GM12878 (cell line): Measurements from ENCODE around the gene TPRX1. TPM values are rescaled to one million over a fixed set of nuclear protein-coding genes. Genes with fewer than 3 reads are reported as not detected.

Source experiments
- CREM ChIP-seq: IDR thresholded peaks from 2 replicates; pipeline ENCODE4 v1.6.1; 2014; ENCODE audit warnings: antibody characterized with exemption, low read depth
- E4F1 ChIP-seq: fragments of 450-650 bp; IDR thresholded peaks from 2 replicates; pipeline ENCODE4 v1.6.1; 2018; ENCODE audit warnings: borderline replicate concordance, mild to moderate bottlenecking; ENCODE audit not compliant: partially characterized antibody
- FOS ChIP-seq: IDR thresholded peaks from 3 replicates; pipeline ENCODE4 v1.6.1; 2011; ENCODE audit warnings: borderline replicate concordance; ENCODE audit not compliant: insufficient read length; ENCODE audit errors: extremely low read depth
- FOXM1 ChIP-seq: IDR thresholded peaks from 2 replicates; pipeline ENCODE4 v1.6.1; 2012; ENCODE audit warnings: low read depth, mild to moderate bottlenecking, inconsistent platforms, low read length, moderate library complexity
- GABPA ChIP-seq: IDR thresholded peaks from 2 replicates; pipeline ENCODE4 v1.6.1; 2014; ENCODE audit warnings: antibody characterized with exemption, low read depth, mild to moderate bottlenecking, inconsistent platforms
- IKZF1 ChIP-seq: fragments of 450-650 bp; conservative IDR thresholded peaks from 2 replicates; pipeline ENCODE4 v1.6.1; 2017; ENCODE audit warnings: antibody characterized with exemption, mild to moderate bottlenecking
- IKZF2 ChIP-seq, 2 experiments: fragments of 450-650 bp; IDR thresholded peaks; 2 replicates each; pipeline ENCODE4 v1.6.1; 2017; ENCODE audit warnings: mild to moderate bottlenecking in 2 of 2, moderate library complexity in 2 of 2
- NRF1 ChIP-seq: conservative IDR thresholded peaks from 2 replicates; pipeline ENCODE4 v1.6.1; 2011; ENCODE audit warnings: mild to moderate bottlenecking, low read depth, low read length, improper control_type of control experiment
- PBX3 ChIP-seq: IDR thresholded peaks from 2 replicates; pipeline ENCODE4 v1.6.1; 2011; ENCODE audit warnings: mild to moderate bottlenecking, low read depth, low read length, moderate library complexity; ENCODE audit not compliant: insufficient replicate concordance
- PKNOX1 ChIP-seq: fragments of 450-650 bp; IDR thresholded peaks from 2 replicates; pipeline ENCODE4 v1.6.1; 2016; ENCODE audit warnings: mild to moderate bottlenecking
- RFX5 ChIP-seq: IDR thresholded peaks from 2 replicates; pipeline ENCODE4 v1.6.1; 2011; ENCODE audit warnings: low read depth, low read length, improper control_type of control experiment
- SMAD5 ChIP-seq: IDR thresholded peaks from 2 replicates; pipeline ENCODE4 v1.6.1; 2016; ENCODE audit warnings: antibody characterized with exemption, low read depth
- SREBF2 ChIP-seq: IDR thresholded peaks from 2 replicates; pipeline ENCODE4 v1.6.1; 2012; ENCODE audit warnings: mild to moderate bottlenecking, low read length
- SRF ChIP-seq, 2 experiments: IDR thresholded peaks; 2 replicates each; pipeline ENCODE4 v1.6.1; 2011; ENCODE audit warnings: low read depth in 2 of 2, low read length in 2 of 2, mild to moderate bottlenecking in 1 of 2, moderate library complexity in 1 of 2
- YBX1 ChIP-seq: fragments of 450-650 bp; IDR thresholded peaks from 2 replicates; pipeline ENCODE4 v1.6.1; 2016; ENCODE audit warnings: antibody characterized with exemption
- ZBTB4 ChIP-seq: fragments of 450-650 bp; formaldehyde crosslinking; IDR thresholded peaks from 2 replicates; pipeline ENCODE4 v1.4.0; 2022; ENCODE audit warnings: mild to moderate bottlenecking, moderate library complexity
- polyA plus RNA-seq, 11 experiments: library from polyadenylated mRNA; depleted of rRNA in 4 of 11; unstranded in 6 of 11; stranded (reverse) in 5 of 11; fragments of >200 nt; fragmentation: Nextera tagmentation in 4 of 11; fragmentation: Illumina TruSeq in 1 of 11; extraction: Ambion mirVana in 4 of 11; extraction: Trizol in 1 of 11; gene quantifications; 1 replicate in 1 of 11; 2 replicates in 10 of 11; pipeline versions ENCODE4 v1.2.1 to v1.2.3, GENCODE V29; 2011 to 2016; ENCODE audit warnings: inconsistent platforms in 2 of 11, missing spikeins in 2 of 11, low read depth in 1 of 11
- total RNA-seq, 4 experiments: library from RNA; depleted of rRNA in 3 of 4; stranded (reverse); fragments of >200 nt in 3 of 4; fragmentation: Illumina TruSeq in 1 of 4; extraction: Trizol in 1 of 4; gene quantifications; 2 replicates each; pipeline versions ENCODE4 v1.2.1 to v1.2.3, GENCODE V29; 2013 to 2021
- TF ChIP-seq, protein P1 (sequence below): IDR thresholded peaks from 2 replicates; pipeline ENCODE4 v1.6.1; 2012; ENCODE audit warnings: mild to moderate bottlenecking, low read depth, low read length

TPRX1 gene
- total and polyA plus RNA-seq, 10 of the 15 experiments (the other 5 are each of a cell fraction or from before 2014, with no cell fraction given) = not detected

DNA sequence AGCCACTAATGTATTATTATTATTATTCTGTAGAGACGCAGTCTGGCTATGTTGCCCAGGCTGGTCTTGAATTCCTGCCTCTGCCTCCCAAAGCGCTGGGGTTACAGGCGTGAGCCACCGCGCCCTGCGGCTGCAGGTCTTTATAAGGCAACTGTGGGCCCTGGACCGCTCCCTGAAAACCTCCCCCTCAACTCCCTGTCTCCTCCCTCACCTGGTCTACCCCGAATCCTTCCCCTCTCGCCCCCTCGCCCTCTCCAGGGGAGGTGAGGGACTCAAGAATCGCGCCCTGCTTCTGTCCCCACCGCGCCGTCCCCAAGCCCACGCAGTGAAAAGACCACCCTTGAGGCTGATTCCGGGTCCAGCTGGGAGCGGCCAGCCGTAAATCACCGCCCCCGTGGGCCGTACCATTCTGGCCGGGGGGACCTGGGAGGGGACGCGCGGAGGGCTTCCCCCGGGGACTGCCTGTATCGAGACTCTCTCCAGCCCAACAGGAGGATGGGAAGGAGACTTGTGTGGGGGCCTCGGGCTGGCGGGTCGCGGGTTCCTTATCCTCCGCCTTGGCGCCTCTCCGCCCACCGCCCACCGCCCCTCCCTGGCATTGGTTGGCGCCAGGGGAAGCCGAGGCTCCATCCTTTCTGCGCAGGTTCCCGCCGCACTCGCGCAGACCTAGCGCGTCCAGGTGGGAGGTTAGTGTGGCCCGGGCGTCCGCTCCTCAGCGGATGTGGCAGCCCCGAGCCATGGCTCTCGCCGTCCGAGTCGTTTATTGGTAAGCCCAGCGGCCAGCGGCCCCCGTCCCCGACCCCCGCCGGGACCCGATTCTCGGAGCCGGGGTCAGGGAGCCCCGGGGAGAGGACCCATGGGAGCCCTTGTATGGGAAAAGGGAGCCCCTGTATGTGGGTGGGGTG, 26.1 kb downstream of the TPRX1 start, which contains the start of gene SELENOW (continued):
- TF ChIP-seq FOS = no peak
- no peak for TF ChIP-seq SREBF2
- TF ChIP-seq, protein P1, sequence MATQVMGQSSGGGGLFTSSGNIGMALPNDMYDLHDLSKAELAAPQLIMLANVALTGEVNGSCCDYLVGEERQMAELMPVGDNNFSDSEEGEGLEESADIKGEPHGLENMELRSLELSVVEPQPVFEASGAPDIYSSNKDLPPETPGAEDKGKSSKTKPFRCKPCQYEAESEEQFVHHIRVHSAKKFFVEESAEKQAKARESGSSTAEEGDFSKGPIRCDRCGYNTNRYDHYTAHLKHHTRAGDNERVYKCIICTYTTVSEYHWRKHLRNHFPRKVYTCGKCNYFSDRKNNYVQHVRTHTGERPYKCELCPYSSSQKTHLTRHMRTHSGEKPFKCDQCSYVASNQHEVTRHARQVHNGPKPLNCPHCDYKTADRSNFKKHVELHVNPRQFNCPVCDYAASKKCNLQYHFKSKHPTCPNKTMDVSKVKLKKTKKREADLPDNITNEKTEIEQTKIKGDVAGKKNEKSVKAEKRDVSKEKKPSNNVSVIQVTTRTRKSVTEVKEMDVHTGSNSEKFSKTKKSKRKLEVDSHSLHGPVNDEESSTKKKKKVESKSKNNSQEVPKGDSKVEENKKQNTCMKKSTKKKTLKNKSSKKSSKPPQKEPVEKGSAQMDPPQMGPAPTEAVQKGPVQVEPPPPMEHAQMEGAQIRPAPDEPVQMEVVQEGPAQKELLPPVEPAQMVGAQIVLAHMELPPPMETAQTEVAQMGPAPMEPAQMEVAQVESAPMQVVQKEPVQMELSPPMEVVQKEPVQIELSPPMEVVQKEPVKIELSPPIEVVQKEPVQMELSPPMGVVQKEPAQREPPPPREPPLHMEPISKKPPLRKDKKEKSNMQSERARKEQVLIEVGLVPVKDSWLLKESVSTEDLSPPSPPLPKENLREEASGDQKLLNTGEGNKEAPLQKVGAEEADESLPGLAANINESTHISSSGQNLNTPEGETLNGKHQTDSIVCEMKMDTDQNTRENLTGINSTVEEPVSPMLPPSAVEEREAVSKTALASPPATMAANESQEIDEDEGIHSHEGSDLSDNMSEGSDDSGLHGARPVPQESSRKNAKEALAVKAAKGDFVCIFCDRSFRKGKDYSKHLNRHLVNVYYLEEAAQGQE = 0 out of 2 replicates have a peak, but pooled peaks have one; percentile 18
- TF ChIP-seq NRF1 = peak; percentile 62
- TF ChIP-seq IKZF1 = peak; percentile 80
- TF ChIP-seq PBX3 = peak; percentile 66
- TF ChIP-seq IKZF2 (IDR thresholded peaks at IDR 0.05) = peak; percentile 14 to 31; a peak in 1 of 4 replicates
- peak; percentile 72 for TF ChIP-seq PKNOX1
- TF ChIP-seq GABPA = no peak
- TF ChIP-seq FOXM1 = no peak
- TF ChIP-seq SMAD5 = peak; percentile 56; the same call in 1 of the 2 replicates
- TF ChIP-seq SRF (IDR thresholded peaks at IDR 0.05; ENCODE audit: low read depth in 2 of 2, low read length in 2 of 2) = 0 out of 4 replicates have a peak, but pooled peaks of 1 of the 2 experiments have one; percentile 57
- peak; percentile 90 for TF ChIP-seq E4F1
- TF ChIP-seq CREM = no peak
- no peak for TF ChIP-seq ZBTB4 (CRISPR knock-in tag)
- peak; percentile 29; the same call in 1 of the 2 replicates for TF ChIP-seq RFX5
- no peak for TF ChIP-seq YBX1
